OCI-LY7 (cell line): Measurements from ENCODE around the gene CD300E. TPM values are rescaled to one million over a fixed set of nuclear protein-coding genes. Genes with fewer than 3 reads are reported as not detected.
"Not testable (repeated sequence)": the region's sequence is repeated elsewhere in the genome, so short reads cannot be mapped to it uniquely, and the experiment has no call there.

ENCODE experiments used
- BruUV-seq: library from RNA; stranded (reverse); fragments of 400-500 nt; replicated peaks from 2 replicates; lab custom pipeline; 2021; lab: Mats Ljungman, UMichigan
- CTCF ChIA-PET: fragments of 300-600 bp; sonication (Branson Sonifier 250); formaldehyde crosslinking; loops from one replicate; lab custom pipeline; 2022; ENCODE audit warnings: antibody characterized with exemption; ENCODE audit not compliant: unreplicated experiment; lab: Charles Lee
- POLR2A ChIA-PET: fragments of 300-600 bp; sonication (Branson Sonifier 250); formaldehyde crosslinking; loops from one replicate; lab custom pipeline; 2022; ENCODE audit warnings: antibody characterized with exemption; lab: Charles Lee
- DNase-seq: peaks from one replicate; pipeline ENCODE4 v3.0.0-alpha.2; 2015; ENCODE audit warnings: low spot score
- H2AFZ ChIP-seq: fragments of 200-600 bp; sonication (generic), shearing (Covaris generic); 2 replicates; pipeline ENCODE4 v1.6.1; 2014; ENCODE audit warnings: mild to moderate bottlenecking, antibody characterized with exemption, low read length, moderate library complexity
- H3K27ac ChIP-seq: fragments of 200-600 bp; sonication (generic); 2 replicates; pipeline ENCODE4 v1.5.1; 2014; ENCODE audit warnings: mixed run types, low read depth, mild to moderate bottlenecking, moderate library complexity, low read length, inconsistent platforms; ENCODE audit not compliant: poor library complexity, severe bottlenecking
- H3K36me3 ChIP-seq: fragments of 200-600 bp; sonication (generic); 2 replicates; pipeline ENCODE4 v1.6.1; 2014; ENCODE audit warnings: mild to moderate bottlenecking, antibody characterized with exemption, low read length, moderate library complexity, mixed read lengths; ENCODE audit not compliant: insufficient read depth
- H3K4me1 ChIP-seq: fragments of 200-600 bp; sonication (generic); 2 replicates; pipeline ENCODE4 v1.5.1; 2014; ENCODE audit warnings: mild to moderate bottlenecking, low read length; ENCODE audit not compliant: insufficient read depth, poor library complexity, severe bottlenecking
- H3K4me2 ChIP-seq: fragments of 200-600 bp; sonication (generic); 2 replicates; pipeline ENCODE4 v1.6.1; 2014; ENCODE audit warnings: mild to moderate bottlenecking, low read length
- H3K4me3 ChIP-seq: fragments of 200-600 bp; sonication (generic); 2 replicates; pipeline ENCODE4 v1.5.1; 2014; ENCODE audit warnings: mild to moderate bottlenecking, low read depth, low read length; ENCODE audit not compliant: poor library complexity, severe bottlenecking
- H3K79me2 ChIP-seq: fragments of 200-600 bp; sonication (generic); 2 replicates; pipeline ENCODE4 v1.6.1; 2016; ENCODE audit warnings: low read depth, mild to moderate bottlenecking, low read length, moderate library complexity, mixed read lengths; ENCODE audit not compliant: insufficient read depth
- H3K9me2 ChIP-seq: fragments of 200-600 bp; sonication (generic); 2 replicates; pipeline ENCODE4 v1.6.1; 2016; ENCODE audit warnings: mild to moderate bottlenecking, low read length, mixed read lengths; ENCODE audit not compliant: insufficient read depth
- H3K9me3 ChIP-seq: fragments of 200-600 bp; sonication (generic); 2 replicates; pipeline ENCODE4 v1.6.1; 2014; ENCODE audit warnings: mild to moderate bottlenecking, mixed run types, low read length, mixed read lengths
- H4K20me1 ChIP-seq: fragments of 200-600 bp; sonication (generic); 2 replicates; pipeline ENCODE4 v1.6.1; 2014; ENCODE audit warnings: mild to moderate bottlenecking, antibody characterized with exemption, low read length, moderate library complexity, mixed read lengths; ENCODE audit not compliant: insufficient read depth
- CTCF ChIP-seq: fragments of 200-600 bp; sonication (generic); conservative IDR thresholded peaks from 2 replicates; pipeline ENCODE4 v1.5.1; 2014; ENCODE audit warnings: mild to moderate bottlenecking, antibody characterized with exemption, low read length, moderate library complexity, mixed read lengths
- EZH2phosphoT487 ChIP-seq: fragments of 200-600 bp; sonication (generic); IDR thresholded peaks from 2 replicates; pipeline ENCODE4 v1.6.1; 2018; ENCODE audit warnings: low read depth, borderline replicate concordance, mild to moderate bottlenecking, mixed run types, antibody characterized with exemption, low read length, moderate library complexity, mixed read lengths
- intact Hi-C: fragments of 100-400 bp; cut with micrococcal nuclease; formaldehyde crosslinking; loops from one replicate; pipeline ENCODE4 v1.10.0; 2022; ENCODE audit not compliant: unreplicated experiment
- total RNA-seq, 2 experiments: library from RNA; depleted of rRNA in 1 of 2; stranded (reverse); fragments of >200 nt in 1 of 2; shearing (Covaris generic) in 1 of 2; gene quantifications; 2 replicates each; pipeline ENCODE4 v1.2.3, GENCODE V29; 2014 to 2022

Gene CD300E
- total RNA-seq, 2 experiments from 2014 or later = not detected

GRCh38 chr17:74639704-74640151 lies 16.2 kb upstream of the CD300E start:
- Histone ChIP-seq H3K4me3 (no peak overlapping the region), H3K4me1 (peaks cover 15% of the 10 kb centered on the region), H3K27ac (no peak overlapping the region), H4K20me1 (no peaks in the 10 kb centered on the region), H2AFZ (no peak overlapping the region), H3K4me2 (peak overlapping the region; percentile 58), H3K36me3 (no peaks in the 10 kb centered on the region), H3K79me2 (no peaks in the 10 kb centered on the region), H3K9me2 (no peaks in the 10 kb centered on the region), H3K9me3 (no peaks in the 10 kb centered on the region)
- BruUV-seq = no TSS peak
- no peak for TF ChIP-seq CTCF
- DNase-seq = peak; percentile 61
- POLR2A ChIA-PET = no interaction called here
- CTCF ChIA-PET = no interaction called here
- intact Hi-C loops = no loop called here

GRCh38 chr17:74637926-74638325 lies 14.4 kb upstream of the CD300E start:
- intact Hi-C loops = no loop called here
- H3K4me3 ChIP-seq = no peak overlapping the region
- no peaks in the 10 kb centered on the region for H3K9me3 ChIP-seq
- no peak for TF ChIP-seq EZH2phosphoT487
- TF ChIP-seq CTCF = no peak
- H3K9me2 ChIP-seq = no peaks in the 10 kb centered on the region
- BruUV-seq = no TSS peak
- ChIA-PET POLR2A (no interaction called here), CTCF (no interaction called here)
- no peaks in the 10 kb centered on the region for H4K20me1 ChIP-seq
- H3K36me3 ChIP-seq = no peaks in the 10 kb centered on the region
- no peak for DNase-seq
- no peak overlapping the region for H3K27ac ChIP-seq
- H3K4me2 ChIP-seq = no peak overlapping the region
- peaks cover 15% of the 10 kb centered on the region for H3K4me1 ChIP-seq
- H2AFZ ChIP-seq = no peak overlapping the region
- H3K79me2 ChIP-seq = no peaks in the 10 kb centered on the region

- CTCF ChIA-PET = no interaction called here
- H3K27ac ChIP-seq = no peak overlapping the region
- POLR2A ChIA-PET = interaction anchor here (0.6 kb wide), 2 partner anchors 219 to 225 kb away, joined by 3 to 6 read pairs; no protein-coding TSS in a partner anchor
Measured at GRCh38 chr17:74637265-74637664, 13.7 kb upstream of the CD300E start.

GRCh38 chr17:74636541-74637085 lies 13.1 kb upstream of the CD300E start:
- H3K79me2 ChIP-seq, H3K4me3 ChIP-seq, H3K9me3 ChIP-seq, BruUV-seq, H4K20me1 ChIP-seq, H3K9me2 ChIP-seq, H3K36me3 ChIP-seq, H3K27ac ChIP-seq, H2AFZ ChIP-seq, H3K4me2 ChIP-seq, DNase-seq, intact Hi-C loops, CTCF ChIA-PET: not testable (repeated sequence)
- POLR2A ChIA-PET = interaction anchor here (0.6 kb wide), 2 partner anchors 219 to 224 kb away, joined by 3 to 6 read pairs; no protein-coding TSS in a partner anchor
- H3K4me1 ChIP-seq = peaks cover 15% of the 10 kb centered on the region

More at GRCh38 chr17:74637265-74637664, 13.7 kb upstream of the CD300E start:
- Histone ChIP-seq H4K20me1 (no peaks in the 10 kb centered on the region), H2AFZ (no peak overlapping the region), H3K79me2 (no peaks in the 10 kb centered on the region), H3K4me1 (peaks cover 15% of the 10 kb centered on the region), H3K9me3 (no peaks in the 10 kb centered on the region), H3K36me3 (no peaks in the 10 kb centered on the region), H3K4me3 (no peak overlapping the region), H3K9me2 (no peaks in the 10 kb centered on the region), H3K4me2 (no peak overlapping the region)
- TF ChIP-seq EZH2phosphoT487 = no peak
- BruUV-seq = no TSS peak
- intact Hi-C loops = no loop called here
- no peak for DNase-seq
